H9 (cell line): Measurements from ENCODE around the gene MRPL1. TPM values are rescaled to one million over a fixed set of nuclear protein-coding genes. Genes with fewer than 3 reads are reported as not detected.

Experiments
- DNase-seq: peaks from one replicate; pipeline ENCODE4 v3.0.0-alpha.2; 2017
- H2AFZ ChIP-seq: one replicate; pipeline ENCODE4 v1.6.1; 2013; ENCODE audit warnings: mild to moderate bottlenecking, low read length, control low read depth, moderate library complexity
- H2AK5ac ChIP-seq: 2 replicates; pipeline ENCODE4 v1.6.1; 2013; ENCODE audit warnings: low read length, control low read depth, mixed read lengths; ENCODE audit not compliant: insufficient read length
- H2BK120ac ChIP-seq: one replicate; pipeline ENCODE4 v1.6.1; 2013; ENCODE audit warnings: low read depth, mild to moderate bottlenecking, low read length, control low read depth, inconsistent platforms; ENCODE audit not compliant: poor library complexity, severe bottlenecking
- H2BK12ac ChIP-seq: 2 replicates; pipeline ENCODE4 v1.6.1; 2013; ENCODE audit warnings: low read length, control low read depth, mixed read lengths, low read depth; ENCODE audit not compliant: insufficient read length
- H2BK15ac ChIP-seq: 2 replicates; pipeline ENCODE4 v1.6.1; 2013; ENCODE audit warnings: low read depth, low read length, control low read depth
- H2BK20ac ChIP-seq: one replicate; pipeline ENCODE4 v1.6.1; 2013; ENCODE audit warnings: low read depth, mild to moderate bottlenecking, low read length, control low read depth, inconsistent platforms; ENCODE audit not compliant: poor library complexity, severe bottlenecking
- H2BK5ac ChIP-seq: 2 replicates; pipeline ENCODE4 v1.6.1; 2013; ENCODE audit warnings: low read length, control low read depth, mixed read lengths; ENCODE audit not compliant: insufficient read length
- H3K14ac ChIP-seq: 2 replicates; pipeline ENCODE4 v1.6.1; 2013; ENCODE audit warnings: low read length, control low read depth; ENCODE audit not compliant: insufficient read depth
- H3K18ac ChIP-seq: 2 replicates; pipeline ENCODE4 v1.6.1; 2013; ENCODE audit warnings: low read depth, mild to moderate bottlenecking, mixed read lengths, low read length, control low read depth; ENCODE audit not compliant: insufficient read length
- H3K23ac ChIP-seq: 2 replicates; pipeline ENCODE4 v1.6.1; 2013; ENCODE audit warnings: low read length, control low read depth, mixed read lengths, low read depth; ENCODE audit not compliant: insufficient read length
- H3K23me2 ChIP-seq: 2 replicates; pipeline ENCODE4 v1.6.1; 2013; ENCODE audit warnings: low read depth, mild to moderate bottlenecking, mixed read lengths, low read length, control low read depth; ENCODE audit not compliant: insufficient read length, poor library complexity, severe bottlenecking
- H3K27ac ChIP-seq: 2 replicates; pipeline ENCODE4 v1.5.1; 2013; ENCODE audit warnings: low read length, control low read depth, mixed read lengths, low read depth; ENCODE audit not compliant: insufficient read length
- H3K27me3 ChIP-seq: 2 replicates; pipeline ENCODE4 v1.6.1; 2013; ENCODE audit warnings: low read length, control low read depth, inconsistent platforms; ENCODE audit not compliant: insufficient read depth
- H3K4ac ChIP-seq: 2 replicates; pipeline ENCODE4 v1.6.1; 2013; ENCODE audit warnings: low read depth, mild to moderate bottlenecking, control low read depth, inconsistent platforms, low read length, moderate library complexity
- H3K4me1 ChIP-seq: 2 replicates; pipeline ENCODE4 v1.6.1; 2013; ENCODE audit warnings: low read length, control low read depth, inconsistent platforms; ENCODE audit not compliant: insufficient read depth
- H3K4me2 ChIP-seq: 2 replicates; pipeline ENCODE4 v1.6.1; 2013; ENCODE audit warnings: low read length, control low read depth, mixed read lengths; ENCODE audit not compliant: insufficient read length, insufficient read depth
- H3K56ac ChIP-seq: 2 replicates; pipeline ENCODE4 v1.6.1; 2013; ENCODE audit warnings: low read depth, mild to moderate bottlenecking, mixed read lengths, low read length, control low read depth; ENCODE audit not compliant: insufficient read length
- H3K79me1 ChIP-seq: 2 replicates; pipeline ENCODE4 v1.6.1; 2013; ENCODE audit warnings: low read depth, mild to moderate bottlenecking, moderate library complexity, low read length, control low read depth, inconsistent platforms; ENCODE audit not compliant: insufficient read depth, poor library complexity, severe bottlenecking
- H3K79me2 ChIP-seq: 2 replicates; pipeline ENCODE4 v1.6.1; 2013; ENCODE audit warnings: low read length, control low read depth, inconsistent platforms; ENCODE audit not compliant: insufficient read depth
- H3K9ac ChIP-seq: 2 replicates; pipeline ENCODE4 v1.6.1; 2013; ENCODE audit warnings: low read length, control low read depth, mixed read lengths; ENCODE audit not compliant: insufficient read length; ENCODE audit errors: extremely low read depth
- H3K9me3 ChIP-seq: one replicate; pipeline ENCODE4 v1.6.1; 2013; ENCODE audit warnings: low read depth, low read length, inconsistent platforms; ENCODE audit not compliant: control insufficient read depth
- H3T11ph ChIP-seq: one replicate; pipeline ENCODE4 v1.6.1; 2013; ENCODE audit warnings: mild to moderate bottlenecking, low read length, control low read depth, inconsistent platforms
- H4K20me1 ChIP-seq: one replicate; pipeline ENCODE4 v1.6.1; 2013; ENCODE audit not compliant: control insufficient read depth, insufficient read length, insufficient read depth
- H4K5ac ChIP-seq: 2 replicates; pipeline ENCODE4 v1.6.1; 2013; ENCODE audit warnings: low read depth, mild to moderate bottlenecking, mixed read lengths, low read length, control low read depth; ENCODE audit not compliant: insufficient read length
- H4K8ac ChIP-seq: replicated peaks from 2 replicates; pipeline ENCODE4 v1.6.1; 2013; ENCODE audit warnings: low read length, control low read depth, mixed read lengths, low read depth; ENCODE audit not compliant: insufficient read length
- H4K91ac ChIP-seq: 2 replicates; pipeline ENCODE4 v1.6.1; 2013; ENCODE audit warnings: low read depth, mild to moderate bottlenecking, moderate library complexity, mixed read lengths, low read length, control low read depth; ENCODE audit not compliant: insufficient read length
- H3K27ac Mint-ChIP-seq, 3 experiments: 2 replicates in 2 of 3; 3 replicates in 1 of 3; pipeline ENCODE4 v1.8.0; 2020 to 2021; ENCODE audit warnings: mixed read lengths in 3 of 3, mild to moderate bottlenecking in 1 of 3, moderate library complexity in 1 of 3
- H3K27me3 Mint-ChIP-seq: 2 replicates; pipeline ENCODE4 v1.8.0; 2021; ENCODE audit warnings: low read depth, mild to moderate bottlenecking, moderate library complexity, mixed read lengths
- H3K36me3 Mint-ChIP-seq, 3 experiments: 2 replicates in 2 of 3; 3 replicates in 1 of 3; pipeline ENCODE4 v1.8.0; 2020 to 2021; ENCODE audit warnings: low read depth in 3 of 3, mixed read lengths in 3 of 3; ENCODE audit not compliant: insufficient read depth in 1 of 3
- H3K4me1 Mint-ChIP-seq, 2 experiments: 2 replicates each; pipeline ENCODE4 v1.8.0; 2020; ENCODE audit warnings: mixed read lengths in 2 of 2
- H3K4me3 Mint-ChIP-seq, 2 experiments: 2 replicates in 1 of 2; 3 replicates in 1 of 2; pipeline ENCODE4 v1.8.0; 2020 to 2021; ENCODE audit warnings: mild to moderate bottlenecking in 2 of 2, mixed read lengths in 2 of 2, moderate library complexity in 1 of 2
- H3K9me3 Mint-ChIP-seq, 2 experiments: 2 replicates in 1 of 2; 3 replicates in 1 of 2; pipeline ENCODE4 v1.8.0; 2020; ENCODE audit warnings: mild to moderate bottlenecking in 2 of 2, mixed read lengths in 2 of 2, moderate library complexity in 1 of 2
- CTCF ChIP-seq: fragments of 200-600 bp; sonication (generic); conservative IDR thresholded peaks from 3 replicates; pipeline ENCODE4 v1.8.0; 2021; ENCODE audit warnings: antibody characterized with exemption, mild to moderate bottlenecking
- WGBS: extraction: QIAGEN DNeasy Blood & Tissue Kit; methylation state at CpG from one replicate; pipeline ENCODE4 v1.1.7; 2013; ENCODE audit warnings: missing lambda C conversion rate, low lambda C conversion rate, mixed read lengths; ENCODE audit not compliant: insufficient read length; ENCODE audit errors: extremely low coverage; 5-methylcytosine and 5-hydroxymethylcytosine counted together
- total RNA-seq: library from RNA; stranded (reverse); gene quantifications from 2 replicates; pipeline ENCODE4 v1.2.1, GENCODE V29; 2021

The MRPL1 gene
- total RNA-seq, 1 experiment from 2014 or later = 39.0 TPM

- Histone ChIP-seq H4K8ac (no peak within 1 kb of the TSS), H3K9me3 (no peaks in the 10 kb centered on the region), H4K91ac (no peak within 1 kb of the TSS), H2AFZ (no peak within 1 kb of the TSS), H2AK5ac (no peak within 1 kb of the TSS), H3K56ac (no peak within 1 kb of the TSS), H3K79me1 (no peaks in the 10 kb centered on the region), H2BK15ac (no peak within 1 kb of the TSS), H2BK120ac (no peak within 1 kb of the TSS), H3K23me2 (peaks cover 8% of the 10 kb centered on the region), H4K20me1 (no peaks in the 10 kb centered on the region), H2BK20ac (no peak within 1 kb of the TSS), H3K79me2 (no peaks in the 10 kb centered on the region; the same call in 1 of the 2 replicates), H2BK12ac (no peak within 1 kb of the TSS), H4K5ac (no peak within 1 kb of the TSS), H3K4ac (no peak within 1 kb of the TSS), H3K4me2 (peak within 1 kb of the TSS; percentile 69), H3K23ac (no peak within 1 kb of the TSS), H3K27me3 (no peaks in the 10 kb centered on the region), H3T11ph (no peak within 1 kb of the TSS), H3K4me1 (no peaks in the 10 kb centered on the region; the same call in 1 of the 2 replicates), H3K14ac (peak within 1 kb of the TSS; percentile 34; the same call in 1 of the 2 replicates), H3K18ac (peak within 1 kb of the TSS; percentile 7), H3K9ac (peak within 1 kb of the TSS; percentile 39), H2BK5ac (no peak within 1 kb of the TSS), H3K27ac (no peak within 1 kb of the TSS)
- DNase-seq = peak; percentile 54
- Mint-ChIP-seq H3K4me3 (peak within 1 kb of the TSS; percentile 94 to 97), H3K27ac (peak within 1 kb of the TSS; percentile 83 to 97 (median 93); a peak in 5 of 7 replicates), H3K27me3 (peaks cover 6% of the 10 kb centered on the region; the same call in 1 of the 2 replicates), H3K36me3 (no peaks in the 10 kb centered on the region; a peak in 1 of 7 replicates), H3K4me1 (peaks cover 14 to 17% of the 10 kb centered on the region in 2 experiments), H3K9me3 (peaks cover 0 to 3% of the 10 kb centered on the region in 2 experiments; a peak in 3 of 5 replicates)
- TF ChIP-seq CTCF = no peak
- whole genome bisulfite sequencing = no CpG with 5 or more reads among the region's 89 CpGs
These were observed 43.8 kb upstream of the MRPL1 start, which contains the start of gene CNOT6L for GRCh38 chr4:77818602-77819403. Gene CNOT6L, minus strand, starts transcription at chr4:77819368. Its CDS starts 60 bp downstream, at chr4:77819308.
